ENCODE measurements around the gene IGSF9B.

DNA sequence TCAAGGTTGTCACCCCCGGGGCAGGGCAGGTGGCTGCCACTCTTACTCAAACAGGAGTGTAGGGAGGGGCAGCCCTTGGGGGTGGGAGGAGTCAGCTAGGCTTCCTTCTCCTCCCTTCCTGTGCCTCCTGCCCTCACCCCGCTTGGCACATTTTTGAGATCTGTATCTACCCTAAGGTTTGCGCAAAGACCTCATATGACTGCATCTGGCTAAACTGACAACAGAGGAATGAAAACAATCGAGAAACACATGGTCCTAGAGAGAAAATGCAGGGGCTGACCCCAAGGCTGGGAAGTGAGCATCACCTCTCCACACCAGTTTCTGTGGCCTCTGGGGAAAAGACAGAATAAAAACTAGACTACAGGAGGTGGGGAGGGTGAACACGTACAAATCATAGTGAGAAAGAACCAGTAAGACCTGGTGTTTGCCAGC, 28.1 kb downstream of the IGSF9B start:
- no peak for TF ChIP-seq POLR2A (IDR thresholded peaks at IDR 0.05)
- TF ChIP-seq CTCF (IDR thresholded peaks at IDR 0.05), result no peak
